HK-2 (cell line): ENCODE results near the gene FAM118B.

Source experiments
- DNase-seq: peaks from one replicate; pipeline ENCODE4 v3.0.0-alpha.2; 2018; ENCODE audit not compliant: unreplicated experiment

Gene FAM118B

GRCh38 chr11:126211236-126212088 is at the start of gene FAM118B, which contains the start of gene RPUSD4:
TSS of gene FAM118B (plus strand) at chr11:126211782. CDS start at chr11:126235002, 23,220 bp downstream.
TSS of gene RPUSD4 (minus strand) at chr11:126211650. CDS start at chr11:126211638, 12 bp downstream.
- DNase-seq = peak; percentile 94

- DNase-seq = no peak
Observed at GRCh38 chr11:126162306-126163030, 49.1 kb upstream of the FAM118B start.

- peak; percentile 87 for DNase-seq
Observed at GRCh38 chr11:126163074-126163700, 48.4 kb upstream of the FAM118B start.

GRCh38 chr11:126163779-126164178 is 47.8 kb upstream of the FAM118B start:
- no peak for DNase-seq

GRCh38 chr11:126164781-126165180 is 46.8 kb upstream of the FAM118B start:
- DNase-seq = no peak

GRCh38 chr11:126165311-126165720 is 46.3 kb upstream of the FAM118B start:
- DNase-seq = no peak

GRCh38 chr11:126165757-126166156 is 45.8 kb upstream of the FAM118B start:
- DNase-seq = no peak

- no peak for DNase-seq
Observed at GRCh38 chr11:126166413-126166812, 45.2 kb upstream of the FAM118B start.

- DNase-seq = no peak
Observed at GRCh38 chr11:126167488-126167887, 44.1 kb upstream of the FAM118B start.

GRCh38 chr11:126169291-126169690 is 42.3 kb upstream of the FAM118B start:
- no peak for DNase-seq

GRCh38 chr11:126172596-126173038 is 39.0 kb upstream of the FAM118B start:
- DNase-seq = no peak

GRCh38 chr11:126173257-126173656 is 38.3 kb upstream of the FAM118B start:
- no peak for DNase-seq

GRCh38 chr11:126174816-126175215 is 36.8 kb upstream of the FAM118B start:
- no peak for DNase-seq

- no peak for DNase-seq
Observed at GRCh38 chr11:126175393-126175792, 36.2 kb upstream of the FAM118B start.

- no peak for DNase-seq
Observed at GRCh38 chr11:126176853-126177470, 34.6 kb upstream of the FAM118B start.

GRCh38 chr11:126181939-126182730 is 29.4 kb upstream of the FAM118B start:
- DNase-seq = no peak

GRCh38 chr11:126182787-126183445 is 28.7 kb upstream of the FAM118B start:
- DNase-seq = no peak

GRCh38 chr11:126185259-126186024 is 26.1 kb upstream of the FAM118B start:
- no peak for DNase-seq

- no peak for DNase-seq
Observed at GRCh38 chr11:126186025-126186698, 25.4 kb upstream of the FAM118B start.
